MM.1S (cell line): Measurements from ENCODE around the gene RPL27A.

Source experiments
- EZH2 ChIP-seq: fragments of 300-600 bp; sonication (generic); optimal IDR thresholded peaks from 2 replicates; pipeline ENCODE3; 2017; ENCODE audit warnings: low read depth, mild to moderate bottlenecking, antibody characterized with exemption, low read length, mixed read lengths
- EZH2phosphoT487 ChIP-seq: fragments of 300-600 bp; sonication (generic); IDR thresholded peaks from 2 replicates; pipeline ENCODE4 v1.6.1; 2018; ENCODE audit warnings: antibody characterized with exemption, low read length
- TF ChIP-seq, protein P1 (sequence below): fragments of 300-600 bp; sonication (generic); IDR thresholded peaks from 2 replicates; pipeline ENCODE4 v1.5.1; 2016; ENCODE audit warnings: antibody characterized with exemption, low read length, mixed read lengths

DNA sequence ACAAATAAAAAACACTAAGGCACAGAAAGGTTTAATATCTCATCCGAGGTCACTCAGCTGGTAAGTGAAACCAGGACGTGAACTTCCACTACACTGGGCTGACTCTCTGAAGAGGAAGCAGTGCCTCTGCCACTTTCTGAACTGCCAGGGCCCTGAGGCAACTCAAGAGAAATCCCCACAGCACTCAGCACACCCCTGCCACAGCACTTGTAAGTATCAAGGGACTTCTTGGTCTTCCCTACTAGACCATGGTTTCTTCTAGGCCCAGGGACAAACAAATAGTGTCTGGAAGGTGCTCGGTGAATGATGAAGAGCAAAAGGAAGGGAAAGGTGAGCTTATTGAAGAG, 49.7 kb downstream of the RPL27A start:
- TF ChIP-seq EZH2phosphoT487 (no peak), EZH2 (no peak)
- TF ChIP-seq, protein P1, sequence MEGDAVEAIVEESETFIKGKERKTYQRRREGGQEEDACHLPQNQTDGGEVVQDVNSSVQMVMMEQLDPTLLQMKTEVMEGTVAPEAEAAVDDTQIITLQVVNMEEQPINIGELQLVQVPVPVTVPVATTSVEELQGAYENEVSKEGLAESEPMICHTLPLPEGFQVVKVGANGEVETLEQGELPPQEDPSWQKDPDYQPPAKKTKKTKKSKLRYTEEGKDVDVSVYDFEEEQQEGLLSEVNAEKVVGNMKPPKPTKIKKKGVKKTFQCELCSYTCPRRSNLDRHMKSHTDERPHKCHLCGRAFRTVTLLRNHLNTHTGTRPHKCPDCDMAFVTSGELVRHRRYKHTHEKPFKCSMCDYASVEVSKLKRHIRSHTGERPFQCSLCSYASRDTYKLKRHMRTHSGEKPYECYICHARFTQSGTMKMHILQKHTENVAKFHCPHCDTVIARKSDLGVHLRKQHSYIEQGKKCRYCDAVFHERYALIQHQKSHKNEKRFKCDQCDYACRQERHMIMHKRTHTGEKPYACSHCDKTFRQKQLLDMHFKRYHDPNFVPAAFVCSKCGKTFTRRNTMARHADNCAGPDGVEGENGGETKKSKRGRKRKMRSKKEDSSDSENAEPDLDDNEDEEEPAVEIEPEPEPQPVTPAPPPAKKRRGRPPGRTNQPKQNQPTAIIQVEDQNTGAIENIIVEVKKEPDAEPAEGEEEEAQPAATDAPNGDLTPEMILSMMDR, result no peak
